ENCODE results near the gene XPO6. TPM values are rescaled to one million over a fixed set of nuclear protein-coding genes. Genes with fewer than 3 reads are reported as not detected.

XPO6 gene
- polyA plus RNA-seq, 1 donor (not counting 4 experiments of a cell fraction or from before 2014, with no cell fraction given): 127 TPM

DNA sequence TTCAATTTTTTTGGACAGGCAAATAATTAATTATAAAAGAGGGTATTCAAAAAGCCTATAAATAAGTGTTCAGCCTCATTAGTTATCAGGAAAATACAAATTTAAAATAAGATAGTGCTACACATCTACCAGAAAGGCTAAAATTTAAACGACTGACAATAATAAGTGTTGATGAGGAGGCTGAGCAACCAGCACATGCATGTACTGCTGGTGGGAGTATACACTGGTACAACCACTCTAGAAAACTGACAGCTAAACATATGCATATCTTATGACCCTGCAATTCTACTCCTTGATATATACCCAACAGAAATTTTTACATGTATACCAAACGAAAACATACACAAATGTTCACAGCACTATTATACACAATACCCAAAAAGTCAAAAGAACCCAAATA is 27.1 kb downstream of the XPO6 start:
- TF ChIP-seq, protein P1, sequence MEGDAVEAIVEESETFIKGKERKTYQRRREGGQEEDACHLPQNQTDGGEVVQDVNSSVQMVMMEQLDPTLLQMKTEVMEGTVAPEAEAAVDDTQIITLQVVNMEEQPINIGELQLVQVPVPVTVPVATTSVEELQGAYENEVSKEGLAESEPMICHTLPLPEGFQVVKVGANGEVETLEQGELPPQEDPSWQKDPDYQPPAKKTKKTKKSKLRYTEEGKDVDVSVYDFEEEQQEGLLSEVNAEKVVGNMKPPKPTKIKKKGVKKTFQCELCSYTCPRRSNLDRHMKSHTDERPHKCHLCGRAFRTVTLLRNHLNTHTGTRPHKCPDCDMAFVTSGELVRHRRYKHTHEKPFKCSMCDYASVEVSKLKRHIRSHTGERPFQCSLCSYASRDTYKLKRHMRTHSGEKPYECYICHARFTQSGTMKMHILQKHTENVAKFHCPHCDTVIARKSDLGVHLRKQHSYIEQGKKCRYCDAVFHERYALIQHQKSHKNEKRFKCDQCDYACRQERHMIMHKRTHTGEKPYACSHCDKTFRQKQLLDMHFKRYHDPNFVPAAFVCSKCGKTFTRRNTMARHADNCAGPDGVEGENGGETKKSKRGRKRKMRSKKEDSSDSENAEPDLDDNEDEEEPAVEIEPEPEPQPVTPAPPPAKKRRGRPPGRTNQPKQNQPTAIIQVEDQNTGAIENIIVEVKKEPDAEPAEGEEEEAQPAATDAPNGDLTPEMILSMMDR (optimal IDR thresholded peaks at IDR 0.05 in 1 of 3, IDR thresholded peaks at IDR 0.05 in 1 of 3, conservative IDR thresholded peaks at IDR 0.05 in 1 of 3; ENCODE audit: extremely low read depth in 1 of 3, insufficient read depth in 2 of 3, low read length in 3 of 3): no peak
- Histone ChIP-seq H3K9me1 (ENCODE audit: control insufficient read depth, extremely low read depth, insufficient read depth, low read length) (peaks cover 4% of the 10 kb centered on the region), H3K4me3 (ENCODE audit: control insufficient read depth in 2 of 3, extremely low read depth in 1 of 3, insufficient read depth in 2 of 3, low read depth in 1 of 3, low read length in 3 of 3) (no peak overlapping the region), H2AFZ (ENCODE audit: control insufficient read depth, low read length) (no peak overlapping the region), H3K9me3 (ENCODE audit: control insufficient read depth, low read depth, low read length) (no peaks in the 10 kb centered on the region), H4K20me1 (ENCODE audit: control insufficient read depth, extremely low read depth, insufficient read depth, low read length) (peaks cover 31% of the 10 kb centered on the region), H3K9ac (ENCODE audit: control insufficient read depth, extremely low read depth, insufficient read depth, low read length) (no peak overlapping the region), H3K4me2 (ENCODE audit: control insufficient read depth, extremely low read depth, insufficient read depth, low read depth, low read length) (no peak overlapping the region), H3K4me1 (ENCODE audit: control insufficient read depth, extremely low read depth, insufficient read depth, low read length) (peaks cover 21% of the 10 kb centered on the region), H3K79me2 (ENCODE audit: control insufficient read depth, insufficient read depth, low read length) (peaks cover 98% of the 10 kb centered on the region), H3K36me3 (ENCODE audit: control insufficient read depth in 2 of 2, extremely low read depth in 1 of 2, insufficient read depth in 2 of 2, low read length in 2 of 2) (peaks cover 2 to 4% of the 10 kb centered on the region in 2 experiments), H3K27me3 (ENCODE audit: control insufficient read depth, extremely low read depth, insufficient read depth, low read length) (no peaks in the 10 kb centered on the region), H3K27ac (ENCODE audit: control insufficient read depth, insufficient read depth, low read length) (no peak overlapping the region)
- FAIRE-seq (no peak), DNase-seq (ENCODE audit: low read depth, low spot score) (no peak)
- dilution Hi-C loops (cut with MboI; ENCODE audit: extremely low pct_ligation_motif_present, low sequenced_read_pairs): no loop called here

DNA sequence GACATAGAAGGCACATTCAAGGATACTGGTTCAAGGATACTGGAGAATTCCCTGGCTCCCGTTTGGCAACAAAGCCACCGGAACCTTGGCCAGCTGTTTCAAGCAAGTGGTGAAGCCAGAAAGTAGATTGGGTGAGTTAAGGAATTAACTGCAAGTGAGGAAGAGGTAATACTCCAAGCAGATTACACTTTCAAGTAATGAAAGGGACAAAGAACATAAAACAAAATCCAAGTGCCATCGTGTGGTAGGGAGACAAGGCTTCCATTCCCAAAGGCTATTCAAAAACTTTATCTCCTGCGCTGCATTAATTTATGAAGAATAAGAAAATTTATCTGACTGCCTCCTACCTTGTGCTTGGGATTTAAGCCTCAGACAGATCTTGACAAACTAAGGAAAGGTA is 27.8 kb downstream of the XPO6 start:
- Histone ChIP-seq H4K20me1 (ENCODE audit: control insufficient read depth, extremely low read depth, insufficient read depth, low read length) (peaks cover 32% of the 10 kb centered on the region), H3K4me3 (ENCODE audit: control insufficient read depth in 2 of 3, extremely low read depth in 1 of 3, insufficient read depth in 2 of 3, low read depth in 1 of 3, low read length in 3 of 3) (no peak overlapping the region), H3K4me1 (ENCODE audit: control insufficient read depth, extremely low read depth, insufficient read depth, low read length) (peaks cover 15% of the 10 kb centered on the region), H3K9me1 (ENCODE audit: control insufficient read depth, extremely low read depth, insufficient read depth, low read length) (peaks cover 4% of the 10 kb centered on the region), H3K27me3 (ENCODE audit: control insufficient read depth, extremely low read depth, insufficient read depth, low read length) (no peaks in the 10 kb centered on the region), H2AFZ (ENCODE audit: control insufficient read depth, low read length) (no peak overlapping the region), H3K27ac (ENCODE audit: control insufficient read depth, insufficient read depth, low read length) (no peak overlapping the region), H3K79me2 (ENCODE audit: control insufficient read depth, insufficient read depth, low read length) (peaks cover 98% of the 10 kb centered on the region), H3K36me3 (ENCODE audit: control insufficient read depth in 2 of 2, extremely low read depth in 1 of 2, insufficient read depth in 2 of 2, low read length in 2 of 2) (peaks cover 2 to 8% of the 10 kb centered on the region in 2 experiments), H3K4me2 (ENCODE audit: control insufficient read depth, extremely low read depth, insufficient read depth, low read depth, low read length) (no peak overlapping the region), H3K9ac (ENCODE audit: control insufficient read depth, extremely low read depth, insufficient read depth, low read length) (no peak overlapping the region), H3K9me3 (ENCODE audit: control insufficient read depth, low read depth, low read length) (no peaks in the 10 kb centered on the region)
- TF ChIP-seq, protein P1 (optimal IDR thresholded peaks at IDR 0.05 in 1 of 3, IDR thresholded peaks at IDR 0.05 in 1 of 3, conservative IDR thresholded peaks at IDR 0.05 in 1 of 3; ENCODE audit: extremely low read depth in 1 of 3, insufficient read depth in 2 of 3, low read length in 3 of 3): no peak
- no peak for TF ChIP-seq EZH2 (IDR thresholded peaks at IDR 0.05; ENCODE audit: low read length)
- DNase-seq (ENCODE audit: low read depth, low spot score) (no peak), FAIRE-seq (no peak)
- dilution Hi-C loops (cut with MboI; ENCODE audit: extremely low pct_ligation_motif_present, low sequenced_read_pairs): no loop called here
